WTC11 (cell line): ENCODE results near the gene BRINP1.

ENCODE experiments used
- E2F1 ChIP-seq: sonication (generic); formaldehyde crosslinking; IDR thresholded peaks from 2 replicates; pipeline ENCODE4 v1.8.0; 2022; ENCODE audit warnings: mild to moderate bottlenecking, missing genetic modification reagents
- TF ChIP-seq, protein P1 (sequence below): sonication (generic); formaldehyde crosslinking; IDR thresholded peaks from 2 replicates; pipeline ENCODE4 v1.8.0; 2022; ENCODE audit warnings: mild to moderate bottlenecking, missing genetic modification reagents

GRCh38 chr9:119307471-119307870 is 61.8 kb downstream of the BRINP1 start:
- TF ChIP-seq, protein P1, sequence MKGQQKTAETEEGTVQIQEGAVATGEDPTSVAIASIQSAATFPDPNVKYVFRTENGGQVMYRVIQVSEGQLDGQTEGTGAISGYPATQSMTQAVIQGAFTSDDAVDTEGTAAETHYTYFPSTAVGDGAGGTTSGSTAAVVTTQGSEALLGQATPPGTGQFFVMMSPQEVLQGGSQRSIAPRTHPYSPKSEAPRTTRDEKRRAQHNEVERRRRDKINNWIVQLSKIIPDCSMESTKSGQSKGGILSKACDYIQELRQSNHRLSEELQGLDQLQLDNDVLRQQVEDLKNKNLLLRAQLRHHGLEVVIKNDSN (CRISPR knock-in tag): no peak
- TF ChIP-seq E2F1 (CRISPR knock-in tag): no peak
